ENCODE results near the gene TMEM61. TPM values are rescaled to one million over a fixed set of nuclear protein-coding genes. Genes with fewer than 3 reads are reported as not detected.
A peak's percentile ranks its signal among the peaks of the same experiment; 100 is the strongest.
"Not testable (repeated sequence)": the region's sequence is repeated elsewhere in the genome, so short reads cannot be mapped to it uniquely, and the experiment has no call there.

TMEM61 gene
- total and polyA plus RNA-seq, 2 of the 8 experiments (the other 6 are each of a cell fraction or from before 2014, with no cell fraction given) = 0.54 to 1.4 TPM

DNA sequence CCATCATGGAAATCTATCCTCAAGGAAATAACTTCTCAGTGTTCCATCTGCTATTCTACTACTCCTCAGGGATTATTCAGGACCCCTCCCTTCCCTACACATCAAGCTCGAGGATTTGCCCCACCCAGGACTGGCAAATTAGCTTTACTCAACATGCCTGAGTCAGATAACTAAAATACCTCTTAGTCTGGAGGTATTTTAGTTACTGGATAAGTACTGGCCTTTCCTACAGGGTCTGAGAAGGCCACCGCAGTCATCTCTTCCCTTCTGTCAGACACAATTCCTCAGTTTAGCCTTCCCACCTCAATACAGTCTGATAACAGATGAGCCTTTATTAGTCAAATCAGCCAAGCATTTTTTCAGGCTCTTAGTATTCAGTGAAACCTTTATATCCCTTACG is 46.3 kb downstream of the TMEM61 start:
- H3K14ac ChIP-seq (ENCODE audit: insufficient read length); CTCF ChIA-PET (ENCODE audit: partially characterized antibody); H2BK5ac ChIP-seq (ENCODE audit: low read depth, low read length); H2BK120ac ChIP-seq (replicated peaks; ENCODE audit: low read depth, low read length); H2BK12ac ChIP-seq (ENCODE audit: low read depth, low read length); FAIRE-seq; H3K79me1 ChIP-seq (ENCODE audit: low read depth, low read length); H3K23me2 ChIP-seq (ENCODE audit: low read depth, low read length); H2AFZ ChIP-seq (ENCODE audit: low read length); H3K56ac ChIP-seq (replicated peaks; ENCODE audit: insufficient read length, low read depth, low read length); H3K18ac ChIP-seq (ENCODE audit: extremely low read depth, low read length); H3K79me2 ChIP-seq (ENCODE audit: control insufficient read depth in 1 of 2, insufficient read depth in 2 of 2, low read length in 2 of 2); H3K9ac ChIP-seq (replicated peaks in 1 of 4; ENCODE audit: extremely low read depth in 1 of 4, low read depth in 3 of 4, low read length in 3 of 4); H4K91ac ChIP-seq (replicated peaks; ENCODE audit: insufficient read length, low read length); H3K27me3 ChIP-seq (replicated peaks in 1 of 4; ENCODE audit: control insufficient read depth in 3 of 4, extremely low read depth in 1 of 4, insufficient read depth in 3 of 4, low read length in 3 of 4); H2BK20ac ChIP-seq (ENCODE audit: low read length); H3K4ac ChIP-seq (replicated peaks; ENCODE audit: insufficient read length, low read depth, low read length); H3K27ac ChIP-seq (ENCODE audit: low read depth, low read length); H4K5ac ChIP-seq (ENCODE audit: insufficient read length, low read depth, low read length); H3K4me1 ChIP-seq (replicated peaks in 1 of 4; ENCODE audit: control insufficient read depth in 3 of 4, insufficient read depth in 4 of 4, low read length in 3 of 4); H3K4me2 ChIP-seq (ENCODE audit: insufficient read depth in 1 of 2, low read depth in 2 of 2, low read length in 2 of 2); POLR2A ChIA-PET (ENCODE audit: partially characterized antibody); DNase-seq (ENCODE audit: low read depth in 1 of 2, low spot score in 2 of 2); H2BK15ac ChIP-seq (ENCODE audit: low read length); H3K36me3 ChIP-seq (ENCODE audit: control insufficient read depth in 2 of 4, insufficient read depth in 4 of 4, low read length in 3 of 4); H3K23ac ChIP-seq (ENCODE audit: insufficient read length); H2AK5ac ChIP-seq (ENCODE audit: low read depth, low read length); H4K20me1 ChIP-seq (replicated peaks in 1 of 2; ENCODE audit: control insufficient read depth in 1 of 2, insufficient read depth in 2 of 2, low read length in 2 of 2); H4K8ac ChIP-seq (ENCODE audit: extremely low read depth, insufficient read depth, low read length); H3K9me3 ChIP-seq (ENCODE audit: insufficient read depth in 2 of 2, low read depth in 1 of 2, low read length in 1 of 2): not testable (repeated sequence)
- 94% methylated on average over 3 of the region's 3 CpGs; no CpG with 5 or more reads in 1 of the 2 experiments for WGBS, 2 experiments (ENCODE audit: extremely low coverage in 1 of 2, insufficient coverage in 1 of 2, insufficient read length in 1 of 2, insufficient replicate concordance in 2 of 2, low coverage in 1 of 2, low lambda C conversion rate in 2 of 2, missing lambda C conversion rate in 1 of 2)
- peak overlapping the region in 2 of 4 experiments; percentile 28 to 43; a peak in 2 of 8 replicates for H3K4me3 ChIP-seq (ENCODE audit: extremely low read depth in 1 of 4, insufficient read depth in 2 of 4, low read depth in 3 of 4, low read length in 4 of 4)

DNA sequence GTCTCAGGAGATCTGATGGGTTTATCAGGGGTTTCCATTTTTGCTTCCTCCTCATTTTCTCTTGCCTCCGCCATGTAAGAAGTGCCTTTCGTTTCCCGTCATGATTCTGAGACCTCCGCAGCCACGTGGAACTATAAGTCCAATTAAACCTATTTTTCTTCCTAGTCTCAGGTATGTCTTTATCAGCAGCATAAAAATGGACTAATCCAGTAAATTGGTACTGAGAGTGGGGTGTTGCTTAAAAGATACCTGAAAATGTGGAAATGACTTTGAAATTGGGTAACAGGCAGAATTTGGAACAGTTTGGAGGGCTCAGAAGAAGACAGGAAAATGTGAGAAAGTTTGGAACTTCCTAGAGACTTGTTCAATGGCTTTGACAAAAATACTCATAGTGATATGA is 50.7 kb downstream of the TMEM61 start:
- H2BK15ac ChIP-seq (ENCODE audit: low read length); H2BK120ac ChIP-seq (replicated peaks; ENCODE audit: low read depth, low read length); H4K20me1 ChIP-seq (replicated peaks in 1 of 2; ENCODE audit: control insufficient read depth in 1 of 2, insufficient read depth in 2 of 2, low read length in 2 of 2); H3K27ac ChIP-seq (ENCODE audit: low read depth, low read length); H2AFZ ChIP-seq (ENCODE audit: low read length); H3K4me1 ChIP-seq (replicated peaks in 1 of 4; ENCODE audit: control insufficient read depth in 3 of 4, insufficient read depth in 4 of 4, low read length in 3 of 4); H3K14ac ChIP-seq (ENCODE audit: insufficient read length); H3K27me3 ChIP-seq (replicated peaks in 1 of 4; ENCODE audit: control insufficient read depth in 3 of 4, extremely low read depth in 1 of 4, insufficient read depth in 3 of 4, low read length in 3 of 4); H3K4me3 ChIP-seq (ENCODE audit: extremely low read depth in 1 of 4, insufficient read depth in 2 of 4, low read depth in 3 of 4, low read length in 4 of 4); FAIRE-seq; H2BK5ac ChIP-seq (ENCODE audit: low read depth, low read length); H4K91ac ChIP-seq (replicated peaks; ENCODE audit: insufficient read length, low read length); H2BK20ac ChIP-seq (ENCODE audit: low read length); H3K79me1 ChIP-seq (ENCODE audit: low read depth, low read length); H3K4ac ChIP-seq (replicated peaks; ENCODE audit: insufficient read length, low read depth, low read length); H2BK12ac ChIP-seq (ENCODE audit: low read depth, low read length); DNase-seq (ENCODE audit: low read depth in 1 of 2, low spot score in 2 of 2); POLR2A ChIA-PET (ENCODE audit: partially characterized antibody); CTCF ChIA-PET (ENCODE audit: partially characterized antibody); H3K79me2 ChIP-seq (ENCODE audit: control insufficient read depth in 1 of 2, insufficient read depth in 2 of 2, low read length in 2 of 2); H3K18ac ChIP-seq (ENCODE audit: extremely low read depth, low read length); H2AK5ac ChIP-seq (ENCODE audit: low read depth, low read length); H3K23ac ChIP-seq (ENCODE audit: insufficient read length); H4K5ac ChIP-seq (ENCODE audit: insufficient read length, low read depth, low read length); H3K36me3 ChIP-seq (ENCODE audit: control insufficient read depth in 2 of 4, insufficient read depth in 4 of 4, low read length in 3 of 4); H3K9ac ChIP-seq (replicated peaks in 1 of 4; ENCODE audit: extremely low read depth in 1 of 4, low read depth in 3 of 4, low read length in 3 of 4); H3K23me2 ChIP-seq (ENCODE audit: low read depth, low read length); H4K8ac ChIP-seq (ENCODE audit: extremely low read depth, insufficient read depth, low read length); H3K9me3 ChIP-seq (ENCODE audit: insufficient read depth in 2 of 2, low read depth in 1 of 2, low read length in 1 of 2); H3K4me2 ChIP-seq (ENCODE audit: insufficient read depth in 1 of 2, low read depth in 2 of 2, low read length in 2 of 2); H3K56ac ChIP-seq (replicated peaks; ENCODE audit: insufficient read length, low read depth, low read length): not testable (repeated sequence)
- WGBS, 2 experiments (ENCODE audit: extremely low coverage in 1 of 2, insufficient coverage in 1 of 2, insufficient read length in 1 of 2, insufficient replicate concordance in 2 of 2, low coverage in 1 of 2, low lambda C conversion rate in 2 of 2, missing lambda C conversion rate in 1 of 2) = 95% methylated on average over 5 of the region's 5 CpGs; no CpG with 5 or more reads in 1 of the 2 experiments

All from H1 (cell line).